ENCODE measurements around the gene GSTK1.

GSTK1 gene

DNA sequence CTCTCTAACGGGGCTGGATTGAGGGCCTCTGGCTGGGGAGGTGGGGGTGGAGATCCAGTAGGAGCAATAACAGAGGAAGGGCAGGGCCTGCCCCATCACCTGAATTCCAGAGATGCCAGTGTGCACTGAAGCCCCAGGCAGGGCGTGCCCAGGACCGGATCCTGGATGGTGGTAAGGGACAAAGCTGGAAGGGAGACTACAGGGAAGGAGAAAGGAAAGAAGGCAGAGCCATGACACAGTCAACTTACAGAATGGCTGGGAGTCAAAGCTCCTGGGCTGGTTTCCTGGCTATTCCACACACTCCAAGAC is 22.2 kb downstream of the GSTK1 start:
- Histone ChIP-seq H3K27me3 (ENCODE audit: insufficient read depth, poor library complexity, severe bottlenecking) (no peaks in the 10 kb centered on the region), H3K4me3 (replicated peaks; ENCODE audit: insufficient read depth, low read length) (no peak overlapping the region), H3K27ac (replicated peaks) (no peak overlapping the region)
- TF ChIP-seq GABPA (IDR thresholded peaks at IDR 0.05; ENCODE audit: low read depth), result no peak
- TF ChIP-seq, protein P1, sequence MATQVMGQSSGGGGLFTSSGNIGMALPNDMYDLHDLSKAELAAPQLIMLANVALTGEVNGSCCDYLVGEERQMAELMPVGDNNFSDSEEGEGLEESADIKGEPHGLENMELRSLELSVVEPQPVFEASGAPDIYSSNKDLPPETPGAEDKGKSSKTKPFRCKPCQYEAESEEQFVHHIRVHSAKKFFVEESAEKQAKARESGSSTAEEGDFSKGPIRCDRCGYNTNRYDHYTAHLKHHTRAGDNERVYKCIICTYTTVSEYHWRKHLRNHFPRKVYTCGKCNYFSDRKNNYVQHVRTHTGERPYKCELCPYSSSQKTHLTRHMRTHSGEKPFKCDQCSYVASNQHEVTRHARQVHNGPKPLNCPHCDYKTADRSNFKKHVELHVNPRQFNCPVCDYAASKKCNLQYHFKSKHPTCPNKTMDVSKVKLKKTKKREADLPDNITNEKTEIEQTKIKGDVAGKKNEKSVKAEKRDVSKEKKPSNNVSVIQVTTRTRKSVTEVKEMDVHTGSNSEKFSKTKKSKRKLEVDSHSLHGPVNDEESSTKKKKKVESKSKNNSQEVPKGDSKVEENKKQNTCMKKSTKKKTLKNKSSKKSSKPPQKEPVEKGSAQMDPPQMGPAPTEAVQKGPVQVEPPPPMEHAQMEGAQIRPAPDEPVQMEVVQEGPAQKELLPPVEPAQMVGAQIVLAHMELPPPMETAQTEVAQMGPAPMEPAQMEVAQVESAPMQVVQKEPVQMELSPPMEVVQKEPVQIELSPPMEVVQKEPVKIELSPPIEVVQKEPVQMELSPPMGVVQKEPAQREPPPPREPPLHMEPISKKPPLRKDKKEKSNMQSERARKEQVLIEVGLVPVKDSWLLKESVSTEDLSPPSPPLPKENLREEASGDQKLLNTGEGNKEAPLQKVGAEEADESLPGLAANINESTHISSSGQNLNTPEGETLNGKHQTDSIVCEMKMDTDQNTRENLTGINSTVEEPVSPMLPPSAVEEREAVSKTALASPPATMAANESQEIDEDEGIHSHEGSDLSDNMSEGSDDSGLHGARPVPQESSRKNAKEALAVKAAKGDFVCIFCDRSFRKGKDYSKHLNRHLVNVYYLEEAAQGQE (IDR thresholded peaks at IDR 0.05; ENCODE audit: insufficient replicate concordance, low read depth), result no peak
- no peak for TF ChIP-seq POLR2AphosphoS5 (IDR thresholded peaks at IDR 0.05; ENCODE audit: low read depth)
- TF ChIP-seq, protein P2, sequence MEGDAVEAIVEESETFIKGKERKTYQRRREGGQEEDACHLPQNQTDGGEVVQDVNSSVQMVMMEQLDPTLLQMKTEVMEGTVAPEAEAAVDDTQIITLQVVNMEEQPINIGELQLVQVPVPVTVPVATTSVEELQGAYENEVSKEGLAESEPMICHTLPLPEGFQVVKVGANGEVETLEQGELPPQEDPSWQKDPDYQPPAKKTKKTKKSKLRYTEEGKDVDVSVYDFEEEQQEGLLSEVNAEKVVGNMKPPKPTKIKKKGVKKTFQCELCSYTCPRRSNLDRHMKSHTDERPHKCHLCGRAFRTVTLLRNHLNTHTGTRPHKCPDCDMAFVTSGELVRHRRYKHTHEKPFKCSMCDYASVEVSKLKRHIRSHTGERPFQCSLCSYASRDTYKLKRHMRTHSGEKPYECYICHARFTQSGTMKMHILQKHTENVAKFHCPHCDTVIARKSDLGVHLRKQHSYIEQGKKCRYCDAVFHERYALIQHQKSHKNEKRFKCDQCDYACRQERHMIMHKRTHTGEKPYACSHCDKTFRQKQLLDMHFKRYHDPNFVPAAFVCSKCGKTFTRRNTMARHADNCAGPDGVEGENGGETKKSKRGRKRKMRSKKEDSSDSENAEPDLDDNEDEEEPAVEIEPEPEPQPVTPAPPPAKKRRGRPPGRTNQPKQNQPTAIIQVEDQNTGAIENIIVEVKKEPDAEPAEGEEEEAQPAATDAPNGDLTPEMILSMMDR (IDR thresholded peaks at IDR 0.05; ENCODE audit: insufficient read depth, low read length), result no peak
- TF ChIP-seq SPI1 (IDR thresholded peaks at IDR 0.05; ENCODE audit: borderline replicate concordance, low read depth), result no peak
- no peak for DNase-seq (ENCODE audit: low read depth in 1 of 2, low spot score in 1 of 2)

DNA sequence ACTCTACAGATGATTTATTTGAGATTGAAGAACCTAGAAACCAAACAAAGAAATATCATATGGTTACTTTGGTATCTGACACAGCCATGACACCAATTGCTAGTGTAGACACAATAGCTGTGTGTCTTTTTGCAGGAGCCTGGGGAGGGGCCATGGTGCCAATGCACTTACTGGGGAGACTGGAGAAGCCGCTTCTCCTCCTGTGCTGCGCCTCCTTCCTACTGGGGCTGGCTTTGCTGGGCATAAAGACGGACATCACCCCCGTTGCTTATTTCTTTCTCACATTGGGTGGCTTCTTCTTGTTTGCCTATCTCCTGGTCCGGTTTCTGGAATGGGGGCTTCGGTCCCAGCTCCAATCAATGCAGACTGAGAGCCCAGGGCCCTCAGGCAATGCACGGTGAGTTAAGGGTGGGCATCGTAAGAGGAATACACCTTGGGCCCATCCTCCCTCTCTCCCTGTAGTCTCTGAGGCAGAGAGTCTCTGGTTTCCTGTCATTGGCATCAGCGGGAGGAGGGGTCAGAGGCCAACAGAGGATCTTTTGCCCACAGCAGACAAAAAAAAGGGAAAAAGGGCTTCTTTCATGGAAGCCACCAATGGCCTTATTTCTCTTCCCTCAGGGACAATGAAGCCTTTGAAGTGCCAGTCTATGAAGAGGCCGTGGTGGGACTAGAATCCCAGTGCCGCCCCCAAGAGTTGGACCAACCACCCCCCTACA is 22.7 kb downstream of the GSTK1 start:
- H3K27me3 ChIP-seq (ENCODE audit: insufficient read depth, poor library complexity, severe bottlenecking), result no peaks in the 10 kb centered on the region

DNA sequence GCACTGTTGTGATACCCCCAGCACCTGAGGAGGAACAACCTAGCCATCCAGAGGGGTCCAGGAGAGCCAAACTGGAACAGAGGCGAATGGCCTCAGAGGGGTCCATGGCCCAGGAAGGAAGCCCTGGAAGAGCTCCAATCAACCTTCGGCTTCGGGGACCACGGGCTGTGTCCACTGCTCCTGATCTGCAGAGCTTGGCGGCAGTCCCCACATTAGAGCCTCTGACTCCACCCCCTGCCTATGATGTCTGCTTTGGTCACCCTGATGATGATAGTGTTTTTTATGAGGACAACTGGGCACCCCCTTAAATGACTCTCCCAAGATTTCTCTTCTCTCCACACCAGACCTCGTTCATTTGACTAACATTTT is 23.3 kb downstream of the GSTK1 start:
- no peak for DNase-seq (ENCODE audit: low read depth in 1 of 2, low spot score in 1 of 2)
- Histone ChIP-seq H3K4me3 (replicated peaks; ENCODE audit: insufficient read depth, low read length) (no peak overlapping the region), H3K27me3 (ENCODE audit: insufficient read depth, poor library complexity, severe bottlenecking) (no peaks in the 10 kb centered on the region), H3K27ac (replicated peaks) (no peak overlapping the region)
- TF ChIP-seq, protein P1 (IDR thresholded peaks at IDR 0.05; ENCODE audit: insufficient replicate concordance, low read depth), result no peak
- TF ChIP-seq, protein P2 (IDR thresholded peaks at IDR 0.05; ENCODE audit: insufficient read depth, low read length), result no peak
- TF ChIP-seq GABPA (IDR thresholded peaks at IDR 0.05; ENCODE audit: low read depth) (no peak), SPI1 (IDR thresholded peaks at IDR 0.05; ENCODE audit: borderline replicate concordance, low read depth) (no peak)

More for the DNA sequence above, 22.7 kb downstream of the GSTK1 start:
- TF ChIP-seq GABPA (IDR thresholded peaks at IDR 0.05; ENCODE audit: low read depth), result no peak
- no peak for TF ChIP-seq SPI1 (IDR thresholded peaks at IDR 0.05; ENCODE audit: borderline replicate concordance, low read depth)
- no peak for TF ChIP-seq POLR2AphosphoS5 (IDR thresholded peaks at IDR 0.05; ENCODE audit: low read depth)
- TF ChIP-seq, protein P2 (IDR thresholded peaks at IDR 0.05; ENCODE audit: insufficient read depth, low read length), result no peak
- TF ChIP-seq, protein P1 (IDR thresholded peaks at IDR 0.05; ENCODE audit: insufficient replicate concordance, low read depth), result no peak
- no peak overlapping the region for H3K27ac ChIP-seq (replicated peaks)
- H3K4me3 ChIP-seq (replicated peaks; ENCODE audit: insufficient read depth, low read length), result no peak overlapping the region
- no peak for DNase-seq (ENCODE audit: low read depth in 1 of 2, low spot score in 1 of 2)
